Fibroblast of lung (primary cell): ENCODE data around the gene LYPD5.
"Not testable (repeated sequence)": the region's sequence is repeated elsewhere in the genome, so short reads cannot be mapped to it uniquely, and the experiment has no call there.

Experiments
- EZH2 ChIP-seq: IDR thresholded peaks from 2 replicates; pipeline ENCODE4 v1.5.1; 2012; ENCODE audit warnings: low read length, control low read depth, mild to moderate bottlenecking; ENCODE audit errors: missing control alignments
- TF ChIP-seq, protein P1 (sequence below), 2 donors: IDR thresholded peaks in 1 of 2; conservative IDR thresholded peaks in 1 of 2; 1 replicate in 1 of 2; 2 replicates in 1 of 2; pipeline ENCODE4 v1.5.1; 2011 to 2012; ENCODE audit warnings: low read length in 2 of 2, control low read depth in 1 of 2, inconsistent platforms in 1 of 2, low read depth in 1 of 2, mild to moderate bottlenecking in 1 of 2

DNA sequence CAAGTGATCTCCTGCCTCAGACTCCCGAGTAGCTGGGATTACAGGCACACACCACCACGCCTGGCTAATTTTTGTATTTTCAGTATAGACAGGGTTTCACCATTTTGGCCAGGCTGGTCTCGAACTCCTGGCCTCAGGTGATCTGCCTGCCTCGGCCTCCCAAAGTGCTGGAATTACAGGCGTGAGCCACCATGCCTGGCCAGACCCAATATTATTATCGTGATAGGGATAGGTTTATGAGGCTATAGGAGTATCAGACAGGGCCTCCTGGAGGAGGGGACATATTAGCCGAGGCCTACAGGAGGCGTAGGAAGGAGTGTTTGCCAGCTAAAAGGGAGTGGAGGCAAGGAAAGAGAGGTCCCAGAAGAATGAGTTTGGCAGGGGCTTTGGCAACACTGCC is 37.6 kb downstream of the LYPD5 start:
- TF ChIP-seq, protein P1, sequence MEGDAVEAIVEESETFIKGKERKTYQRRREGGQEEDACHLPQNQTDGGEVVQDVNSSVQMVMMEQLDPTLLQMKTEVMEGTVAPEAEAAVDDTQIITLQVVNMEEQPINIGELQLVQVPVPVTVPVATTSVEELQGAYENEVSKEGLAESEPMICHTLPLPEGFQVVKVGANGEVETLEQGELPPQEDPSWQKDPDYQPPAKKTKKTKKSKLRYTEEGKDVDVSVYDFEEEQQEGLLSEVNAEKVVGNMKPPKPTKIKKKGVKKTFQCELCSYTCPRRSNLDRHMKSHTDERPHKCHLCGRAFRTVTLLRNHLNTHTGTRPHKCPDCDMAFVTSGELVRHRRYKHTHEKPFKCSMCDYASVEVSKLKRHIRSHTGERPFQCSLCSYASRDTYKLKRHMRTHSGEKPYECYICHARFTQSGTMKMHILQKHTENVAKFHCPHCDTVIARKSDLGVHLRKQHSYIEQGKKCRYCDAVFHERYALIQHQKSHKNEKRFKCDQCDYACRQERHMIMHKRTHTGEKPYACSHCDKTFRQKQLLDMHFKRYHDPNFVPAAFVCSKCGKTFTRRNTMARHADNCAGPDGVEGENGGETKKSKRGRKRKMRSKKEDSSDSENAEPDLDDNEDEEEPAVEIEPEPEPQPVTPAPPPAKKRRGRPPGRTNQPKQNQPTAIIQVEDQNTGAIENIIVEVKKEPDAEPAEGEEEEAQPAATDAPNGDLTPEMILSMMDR (conservative IDR thresholded peaks at IDR 0.05 in 1 of 2, IDR thresholded peaks at IDR 0.05 in 1 of 2; ENCODE audit: low read depth in 1 of 2, low read length in 2 of 2): not testable (repeated sequence)
- TF ChIP-seq EZH2: not testable (repeated sequence)
